GM18858 (cell line): ENCODE data around the gene DIS3.
A peak's percentile ranks its signal among the peaks of the same experiment; 100 is the strongest.
"Not testable (repeated sequence)": the region's sequence is repeated elsewhere in the genome, so short reads cannot be mapped to it uniquely, and the experiment has no call there.

Experiments
- ATAC-seq: cut with Tn5 transposase; IDR thresholded peaks from one replicate; pipeline ENCODE4 v1.9.1; 2021; ENCODE audit not compliant: unreplicated experiment

DIS3 gene

GRCh38 chr13:72754111-72754510 lies 27.6 kb downstream of the DIS3 start:
- ATAC-seq = no peak

- ATAC-seq = no peak
These were observed 30.5 kb downstream of the DIS3 start for GRCh38 chr13:72751220-72751619.

GRCh38 chr13:72745260-72745659 lies 36.4 kb downstream of the DIS3 start:
- peak; percentile 63 for ATAC-seq

- no peak for ATAC-seq
These were observed 41.7 kb downstream of the DIS3 start for GRCh38 chr13:72740015-72740414.

GRCh38 chr13:72737033-72737432 lies 44.7 kb downstream of the DIS3 start:
- no peak for ATAC-seq

- no peak for ATAC-seq
These were observed 53.5 kb downstream of the DIS3 start for GRCh38 chr13:72728290-72728605.

GRCh38 chr13:72727417-72728289 lies 54.0 kb downstream of the DIS3 start, which contains the start of the genes BORA and MZT1:
Gene BORA, plus strand, starts transcription at chr13:72727923. Its CDS starts 1,018 bp downstream, at chr13:72728941.
Gene MZT1, minus strand, starts transcription at chr13:72727629. Its CDS starts 27 bp downstream, at chr13:72727602.
- peak; percentile 94 for ATAC-seq

GRCh38 chr13:72726726-72727416 lies 54.8 kb downstream of the DIS3 start:
- peak; percentile 8 for ATAC-seq

GRCh38 chr13:72726185-72726584 lies 55.5 kb downstream of the DIS3 start:
- not testable (repeated sequence) for ATAC-seq

- ATAC-seq = no peak
These were observed 64.9 kb downstream of the DIS3 start for GRCh38 chr13:72716776-72717175.
